Transverse colon (tissue), 4 donors: ENCODE data around the gene CYREN. TPM values are rescaled to one million over a fixed set of nuclear protein-coding genes. Genes with fewer than 3 reads are reported as not detected.
A peak's percentile ranks its signal among the peaks of the same experiment; 100 is the strongest.
"Not testable (repeated sequence)": the region's sequence is repeated elsewhere in the genome, so short reads cannot be mapped to it uniquely, and the experiment has no call there.

Source experiments
- DNase-seq: peaks from one replicate; pipeline ENCODE4 v3.0.0-alpha.2; 2019
- H3K27ac ChIP-seq, 4 donors: fragments of 200-600 bp; sonication (generic); 2 replicates each; pipeline ENCODE4 v1.5.1; 2016 to 2018; ENCODE audit warnings: inconsistent platforms in 4 of 4
- H3K27me3 ChIP-seq: fragments of 200-600 bp; sonication (generic); 2 replicates; pipeline ENCODE4 v1.5.1; 2017; ENCODE audit warnings: inconsistent platforms
- H3K36me3 ChIP-seq, 4 donors: fragments of 200-600 bp; sonication (generic); 2 replicates each; pipeline ENCODE4 v1.5.1; 2017 to 2019; ENCODE audit warnings: inconsistent platforms in 4 of 4
- H3K4me1 ChIP-seq, 4 donors: fragments of 200-600 bp; sonication (generic); 2 replicates each; pipeline ENCODE4 v1.5.1; 2017 to 2020; ENCODE audit warnings: inconsistent platforms in 4 of 4
- H3K4me3 ChIP-seq, 4 donors: fragments of 200-600 bp; sonication (generic); 1 replicate in 1 of 4; 2 replicates in 3 of 4; pipeline versions ENCODE4 v1.5.1 to v1.6.1; 2017 to 2019; ENCODE audit warnings: inconsistent platforms in 4 of 4
- H3K9me3 ChIP-seq, 2 donors: fragments of 200-600 bp; sonication (generic); 2 replicates each; pipeline ENCODE4 v1.5.1; 2017 to 2019; ENCODE audit warnings: inconsistent platforms in 2 of 2
- CTCF ChIP-seq, 5 experiments: fragments of 200-600 bp in 3 of 5; fragments of 450-650 bp in 2 of 5; sonication (generic) in 3 of 5; IDR thresholded peaks; 1 replicate in 2 of 5; 2 replicates in 3 of 5; pipeline ENCODE4 v1.5.1; 2016 to 2017; ENCODE audit warnings: antibody characterized with exemption in 5 of 5, inconsistent platforms in 3 of 5, mild to moderate bottlenecking in 2 of 5, moderate library complexity in 1 of 5
- EP300 ChIP-seq: sonication (generic); formaldehyde crosslinking; IDR thresholded peaks from one replicate; pipeline ENCODE4 v1.6.1; 2017; ENCODE audit warnings: antibody characterized with exemption, low read depth
- POLR2A ChIP-seq: fragments of 450-650 bp; IDR thresholded peaks from one replicate; pipeline ENCODE4 v1.6.1; 2016; ENCODE audit warnings: antibody characterized with exemption, mild to moderate bottlenecking, moderate library complexity
- POLR2AphosphoS5 ChIP-seq, 3 donors: sonication (generic); formaldehyde crosslinking; IDR thresholded peaks; one replicate each; pipeline ENCODE4 v1.6.1; 2016; ENCODE audit warnings: antibody characterized with exemption in 3 of 3
- WGBS, 2 donors: methylation state at CpG; one replicate each; pipeline ENCODE4 v1.1.5; 2018; ENCODE audit warnings: low coverage in 1 of 2; 5-methylcytosine and 5-hydroxymethylcytosine counted together
- in situ Hi-C, 4 donors: fragments of 200-750 bp; cut with MboI; loops; one replicate each; pipeline versions ENCODE4 v1.15.0 to v1.15.1; 2017; ENCODE audit warnings: low sequenced_read_pairs in 3 of 4, low pct_ligation_motif_present in 1 of 4, low pct_unique_long_range_greater_than_20kb in 1 of 4
- intact Hi-C: fragments of 100-400 bp; cut with DNase I; formaldehyde crosslinking; loops from one replicate; pipeline ENCODE4 v1.15.1; 2023; ENCODE audit warnings: low total_unique reads
- total RNA-seq, 4 donors: library from RNA; depleted of rRNA; stranded (reverse); fragments of >200 nt; gene quantifications; one replicate each; pipeline ENCODE4 v1.1.0, GENCODE V29; 2016

The CYREN gene
- total RNA-seq, 4 donors from 2014 or later, result 30.8 to 88.3 (median 37.8) TPM

GRCh38 chr7:135175931-135176330 lies 5.4 kb upstream of the CYREN start:
- Histone ChIP-seq H3K4me3 (no peak overlapping the region), H3K27me3 (no peaks in the 10 kb centered on the region), H3K36me3 (no peaks in the 10 kb centered on the region), H3K27ac (no peak overlapping the region), H3K9me3 (peaks cover 6 to 12% of the 10 kb centered on the region in 2 donors), H3K4me1 (peaks cover 0 to 5% (median under 1%) of the 10 kb centered on the region in 4 donors)
- in situ Hi-C loops (loop anchor here in 1 of 4 donors (25.0 kb wide), 1 partner anchor 514 kb away; no protein-coding TSS in a partner anchor), intact Hi-C loops (no loop called here)
- DNase-seq, result no peak
- 80 to 92% methylated on average over 2 to 6 of the region's 6 CpGs for WGBS, 2 donors
- TF ChIP-seq POLR2A, result no peak
- TF ChIP-seq POLR2AphosphoS5 (IDR thresholded peaks at IDR 0.05), result no peak
- no peak for TF ChIP-seq CTCF (IDR thresholded peaks at IDR 0.05)
- no peak for TF ChIP-seq EP300

DNA sequence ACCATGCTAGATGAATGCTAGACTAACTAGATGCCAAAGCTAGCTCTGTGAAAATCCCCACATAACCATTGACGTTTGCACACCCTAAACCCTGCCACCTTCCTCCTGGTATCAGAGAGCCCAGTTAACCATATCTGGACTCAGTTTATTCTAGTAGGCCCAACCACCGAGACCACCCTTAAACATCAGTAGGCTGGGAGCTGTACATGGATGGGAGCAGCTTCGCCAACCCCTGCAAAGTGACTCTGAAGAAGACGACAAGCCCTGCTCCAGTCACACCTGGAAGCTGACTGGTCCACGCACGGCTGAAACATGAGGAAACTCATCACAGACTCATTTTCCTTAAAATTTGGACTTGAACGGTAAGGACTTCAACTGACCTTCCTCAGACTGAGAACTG lies 4.4 kb upstream of the CYREN start:
- intact Hi-C loops, result no loop called here
- TF ChIP-seq EP300 (no peak), CTCF (IDR thresholded peaks at IDR 0.05) (no peak), POLR2AphosphoS5 (IDR thresholded peaks at IDR 0.05) (no peak), POLR2A (no peak)
- DNase-seq, result no peak
- in situ Hi-C loops, result loop anchor here in 3 of 4 donors (25.0 kb wide), 2 partner anchors 488 to 513 kb away; no protein-coding TSS in a partner anchor
- Histone ChIP-seq H3K27me3 (no peaks in the 10 kb centered on the region), H3K9me3 (peaks cover 2% of the 10 kb centered on the region in 2 donors), H3K4me1 (peaks cover 0 to 6% (median 3%) of the 10 kb centered on the region in 4 donors), H3K36me3 (no peaks in the 10 kb centered on the region), H3K4me3 (no peak overlapping the region), H3K27ac (no peak overlapping the region)
- WGBS, 2 donors, result 87 to 89% methylated on average over 3 to 7 of the region's 7 CpGs

GRCh38 chr7:135173916-135174315 lies 3.4 kb upstream of the CYREN start:
- in situ Hi-C loops, result loop anchor here in 2 of 4 donors (25.0 kb wide), 2 partner anchors 487 to 512 kb away; no protein-coding TSS in a partner anchor
- peaks cover 7 to 16% (median 13%) of the 10 kb centered on the region in 4 donors for H3K4me1 ChIP-seq
- DNase-seq, result not testable (repeated sequence)

GRCh38 chr7:135171581-135172291 lies 1.2 kb upstream of the CYREN start:
- H3K36me3 ChIP-seq, H3K27me3 ChIP-seq, H3K9me3 ChIP-seq, H3K4me3 ChIP-seq: not testable (repeated sequence)
- in situ Hi-C loops, result loop anchor here in 2 of 4 donors (25.0 kb wide), 2 partner anchors 484 to 509 kb away; no protein-coding TSS in a partner anchor
- H3K4me1 ChIP-seq, result peaks cover 13 to 36% (median 25%) of the 10 kb centered on the region in 4 donors
- 70 to 100% methylated on average over 1 to 19 of the region's 19 CpGs for WGBS, 2 donors
- intact Hi-C loops, result loop anchor here (2.0 kb wide), 1 partner anchor 183 kb away; no protein-coding TSS in a partner anchor
- peak overlapping the region; percentile 92 to 97 (median 96) for H3K27ac ChIP-seq
- peak; percentile 52 for DNase-seq

More at GRCh38 chr7:135173916-135174315, 3.4 kb upstream of the CYREN start:
- 77 to 89% methylated on average over 1 to 4 of the region's 4 CpGs for WGBS, 2 donors
- H3K27ac ChIP-seq, H3K27me3 ChIP-seq, H3K9me3 ChIP-seq, intact Hi-C loops, H3K4me3 ChIP-seq, H3K36me3 ChIP-seq: not testable (repeated sequence)

DNA sequence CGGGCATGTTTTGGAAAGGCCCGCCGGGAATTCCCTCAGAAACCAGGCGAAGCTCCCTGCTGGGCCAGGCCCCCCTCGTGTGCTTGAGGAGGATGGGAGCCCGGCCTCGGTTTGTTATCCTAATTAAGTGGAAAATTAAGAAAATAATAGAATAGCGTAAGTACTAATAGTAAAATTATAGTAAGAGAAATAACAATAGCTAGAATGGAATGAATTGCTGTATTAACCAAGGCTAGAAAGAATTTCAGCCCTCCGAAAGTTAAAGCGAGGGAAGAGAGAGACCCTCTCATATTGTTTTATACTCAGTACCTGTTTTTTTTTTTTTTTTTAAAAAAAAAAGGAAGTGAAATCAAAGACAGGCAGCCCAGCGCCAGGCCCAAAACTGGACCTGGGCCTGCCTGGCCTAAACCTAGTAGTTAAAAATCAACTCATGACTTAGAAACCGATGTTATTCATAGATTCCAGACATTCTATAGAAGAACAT lies 533 bp upstream of the CYREN start:
- in situ Hi-C loops (loop anchor here in 2 of 4 donors (25.0 kb wide), 2 partner anchors 484 to 509 kb away; no protein-coding TSS in a partner anchor), intact Hi-C loops (loop anchor here (2.0 kb wide), 1 partner anchor 182 kb away; no protein-coding TSS in a partner anchor)
- H3K4me1 ChIP-seq, result peaks cover 13 to 36% (median 25%) of the 10 kb centered on the region in 4 donors

More for the DNA sequence above, 533 bp upstream of the CYREN start:
- H3K9me3 ChIP-seq, H3K27me3 ChIP-seq, DNase-seq, H3K36me3 ChIP-seq: not testable (repeated sequence)
- WGBS, 2 donors, result 20 to 27% methylated on average over 12 of the region's 12 CpGs
- Histone ChIP-seq H3K27ac (peak overlapping the region; percentile 92 to 97 (median 96)), H3K4me3 (peak overlapping the region in 3 of 4 donors; percentile 60 to 83 (median 78))
